ENCODE data around the gene MGP.

Gene MGP

DNA sequence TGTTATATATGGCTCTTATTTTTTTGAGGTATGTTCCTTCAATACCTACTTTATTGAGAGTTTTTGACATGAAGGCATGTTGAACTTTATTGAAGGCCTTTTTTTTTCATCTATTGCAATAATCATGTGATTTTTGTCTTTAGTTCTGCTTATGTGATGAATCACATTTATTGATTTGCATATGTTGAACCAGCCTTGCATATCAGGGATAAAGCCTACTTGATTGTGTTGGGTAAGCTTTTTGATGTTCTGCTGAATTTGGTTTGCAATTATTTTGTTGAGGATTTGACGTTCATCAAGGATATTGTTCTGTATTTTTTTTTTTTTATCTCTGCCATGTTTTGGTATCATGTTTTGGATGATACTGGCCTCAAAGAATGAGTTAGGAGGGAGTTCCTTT is 27.1 kb downstream of the MGP start:
- no peak for DNase-seq (ENCODE audit: low read depth)

GRCh38 chr12:14854586-14855183 is 31.0 kb downstream of the MGP start:
- no peak for DNase-seq (ENCODE audit: low read depth)

- no peak for DNase-seq (ENCODE audit: low read depth)
Measured at GRCh38 chr12:14853961-14854360, 31.7 kb downstream of the MGP start.

DNA sequence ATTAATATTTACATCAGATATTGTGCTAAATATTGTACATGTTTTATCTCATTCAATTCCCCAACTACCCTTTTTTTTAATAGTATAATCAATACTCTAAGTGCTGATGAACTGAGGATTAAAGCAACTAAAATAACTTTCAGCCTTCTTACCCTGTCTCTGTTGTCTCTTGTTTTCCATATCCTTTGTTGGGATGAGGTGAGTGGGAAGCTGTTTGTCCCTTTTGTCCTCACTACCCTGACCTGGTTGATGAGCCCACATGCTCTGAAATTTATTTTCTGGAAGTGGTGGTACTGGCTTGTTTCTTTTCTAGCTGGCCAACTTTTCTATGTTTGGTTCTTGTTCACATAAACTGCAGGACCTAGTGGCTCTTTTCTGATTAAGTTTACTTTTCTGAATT is 32.8 kb downstream of the MGP start:
- DNase-seq (ENCODE audit: low read depth) = no peak

- no peak for DNase-seq (ENCODE audit: low read depth)
Measured at GRCh38 chr12:14850929-14851663, 34.6 kb downstream of the MGP start.

DNA sequence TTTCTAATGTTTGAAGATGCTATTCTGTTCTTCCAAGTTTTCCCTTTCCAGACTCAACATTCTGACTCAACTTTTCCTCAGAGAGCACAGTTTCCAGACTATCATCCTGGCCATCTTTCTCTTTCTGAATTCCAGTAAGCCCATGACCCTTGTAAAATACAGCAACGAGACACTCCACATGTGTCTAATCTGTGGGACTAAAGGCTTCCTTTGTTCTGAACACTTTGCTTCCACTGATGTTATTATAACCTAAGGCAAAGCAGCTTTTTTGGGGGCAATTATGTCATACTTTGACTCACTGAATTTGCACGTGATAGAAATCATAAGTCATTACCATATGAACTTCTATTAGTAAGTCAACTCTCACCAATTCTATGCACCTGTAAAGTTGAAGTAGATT is 36.0 kb downstream of the MGP start:
- no peak for DNase-seq (ENCODE audit: low read depth)

DNA sequence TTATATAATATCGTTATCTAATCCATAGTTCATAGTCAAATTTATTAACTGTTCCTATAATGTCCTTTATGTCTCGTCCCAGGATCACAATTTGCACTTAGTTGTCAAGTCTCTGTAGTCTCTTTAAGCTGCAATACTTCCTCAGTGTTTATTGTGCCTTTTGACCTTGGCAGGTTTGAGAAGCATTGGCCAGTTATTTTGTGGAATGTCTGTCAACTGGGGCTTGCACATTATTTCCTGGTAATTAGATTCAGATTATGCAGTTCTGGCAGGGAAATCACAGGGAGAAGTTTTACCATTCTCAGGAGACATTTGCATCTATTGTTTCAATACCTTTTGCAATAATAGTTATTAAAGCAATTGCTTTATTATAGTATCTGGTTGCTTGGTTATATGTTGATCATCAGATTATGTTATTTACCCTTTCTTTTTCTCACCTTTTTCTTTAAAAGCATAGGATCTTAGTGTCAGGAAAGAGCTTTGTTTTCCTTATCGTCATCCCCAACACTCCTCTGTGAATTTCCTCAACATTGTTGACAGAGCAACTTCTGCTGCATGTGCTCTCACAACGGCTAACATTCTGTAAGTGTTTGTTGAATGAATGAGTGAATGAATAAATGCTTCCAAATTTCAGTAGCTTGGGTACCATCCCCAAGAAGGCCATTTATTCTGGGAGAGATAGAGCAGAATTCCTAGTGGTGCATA is 38.6 kb downstream of the MGP start:
- no peak for DNase-seq (ENCODE audit: low read depth)

DNA sequence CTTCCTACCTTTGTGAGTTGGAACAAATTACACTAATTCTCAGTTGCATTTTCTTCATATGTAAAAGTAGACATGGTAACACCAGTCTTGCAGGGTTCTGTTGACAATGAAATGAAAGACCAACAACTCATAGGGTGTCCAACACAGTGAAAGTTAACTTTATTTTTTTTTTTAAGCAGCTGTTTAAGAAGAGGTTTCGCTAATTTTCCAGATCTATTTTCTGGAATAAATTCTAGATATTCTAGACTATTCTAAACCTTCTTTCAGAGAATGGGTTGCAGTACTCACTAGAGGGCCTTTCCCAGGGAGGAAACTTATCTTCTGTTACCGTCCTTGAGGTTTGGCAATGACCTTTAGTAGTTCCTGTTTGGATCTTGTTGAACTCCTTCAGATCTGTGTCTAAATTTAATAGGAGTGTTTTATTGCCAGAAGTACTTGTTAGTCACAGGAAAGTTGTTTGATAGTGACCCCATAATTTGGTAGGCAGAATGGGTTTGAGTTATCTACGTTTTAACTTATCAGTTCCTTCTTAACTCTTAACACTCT is 39.5 kb downstream of the MGP start:
- DNase-seq (ENCODE audit: low read depth) = no peak

DNA sequence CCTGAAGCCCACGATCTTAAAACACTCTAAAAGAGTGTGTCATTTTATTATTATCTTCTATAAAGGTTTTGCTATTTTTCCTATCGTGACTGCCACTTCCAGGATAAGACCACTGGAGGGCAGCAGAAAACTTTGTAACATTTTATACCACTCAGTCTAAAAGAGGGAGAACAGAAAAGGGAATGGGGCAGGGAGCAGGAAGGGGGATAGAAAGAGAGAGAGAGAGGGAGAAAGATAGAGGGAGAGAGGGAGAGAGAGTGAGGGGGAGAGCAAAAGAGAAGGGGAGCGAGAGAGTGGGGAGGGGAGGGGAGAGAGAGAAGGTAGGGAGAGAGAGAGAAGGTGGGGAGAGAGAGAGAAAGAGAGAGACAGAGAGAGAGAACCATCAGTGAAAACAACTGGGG is 40.3 kb downstream of the MGP start:
- peak; percentile 21 for DNase-seq (ENCODE audit: low read depth)

DNA sequence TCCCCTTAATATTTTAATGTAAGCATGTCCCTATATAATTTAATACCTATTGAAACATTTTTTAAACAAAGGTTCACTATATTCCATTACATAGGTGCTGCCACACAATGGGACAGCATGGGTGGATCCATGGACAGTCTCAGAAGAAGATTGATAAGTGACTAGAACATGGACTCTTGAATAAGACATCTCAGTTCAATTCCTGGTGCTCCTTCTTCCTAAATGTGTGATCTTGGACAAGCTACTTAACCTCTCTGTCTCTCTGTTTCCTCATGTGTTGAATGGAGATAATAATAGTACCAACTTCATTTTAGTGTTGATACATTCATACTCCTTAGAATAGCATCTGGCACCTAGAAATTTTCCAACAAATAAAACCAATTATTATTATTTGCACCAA is 41.3 kb downstream of the MGP start:
- DNase-seq (ENCODE audit: low read depth) = no peak

- no peak for DNase-seq (ENCODE audit: low read depth)
Measured at GRCh38 chr12:14843425-14843887, 42.2 kb downstream of the MGP start, which contains the start of gene ART4. ART4 (minus strand) TSS chr12:14843526; CDS start chr12:14843113, 413 bp downstream.

- DNase-seq (ENCODE audit: low read depth) = no peak
Measured at GRCh38 chr12:14842315-14842714, 43.3 kb downstream of the MGP start.

- DNase-seq (ENCODE audit: low read depth) = no peak
Measured at GRCh38 chr12:14841761-14842160, 43.9 kb downstream of the MGP start.

GRCh38 chr12:14840616-14841015 is 45.0 kb downstream of the MGP start:
- no peak for DNase-seq (ENCODE audit: low read depth)

GRCh38 chr12:14839262-14839661 is 46.4 kb downstream of the MGP start:
- no peak for DNase-seq (ENCODE audit: low read depth)

- no peak for DNase-seq (ENCODE audit: low read depth)
Measured at GRCh38 chr12:14836336-14837210, 49.1 kb downstream of the MGP start.

DNA sequence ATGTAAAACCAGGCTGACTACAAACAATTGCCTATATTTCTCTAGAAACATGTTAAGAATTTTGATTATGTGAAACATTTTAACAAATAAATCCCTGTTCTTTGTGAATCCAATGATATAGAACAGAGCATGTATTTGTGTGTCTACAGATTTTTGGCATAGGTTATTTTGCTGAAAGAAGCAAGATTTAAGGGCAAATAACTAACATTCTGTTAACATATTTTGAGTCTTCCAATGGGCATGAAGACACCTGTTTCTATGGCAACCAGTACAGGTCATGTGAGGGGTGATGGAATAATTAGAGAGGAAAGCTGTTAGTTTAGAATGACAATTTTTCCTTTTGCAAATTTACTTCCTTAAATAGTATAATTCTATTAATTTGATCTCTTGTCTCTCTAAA is 51.1 kb downstream of the MGP start:
- no peak for DNase-seq (ENCODE audit: low read depth)

GRCh38 chr12:14833952-14834351 is 51.7 kb downstream of the MGP start:
- no peak for DNase-seq (ENCODE audit: low read depth)

GRCh38 chr12:14833336-14833735 is 52.3 kb downstream of the MGP start:
- no peak for DNase-seq (ENCODE audit: low read depth)
